Epithelial cell of proximal tubule (primary cell): ENCODE measurements around the gene MALT1. TPM values are rescaled to one million over a fixed set of nuclear protein-coding genes. Genes with fewer than 3 reads are reported as not detected.

Experiments used
- DNase-seq: peaks from one replicate; pipeline ENCODE4 v3.0.0-alpha.2; 2011; ENCODE audit warnings: low read depth
- H3K4me3 ChIP-seq: 2 replicates; pipeline ENCODE4 v1.5.1; 2011; ENCODE audit warnings: low read depth, mild to moderate bottlenecking, low read length
- CTCF ChIP-seq: conservative IDR thresholded peaks from 2 replicates; pipeline ENCODE4 v1.5.1; 2012; ENCODE audit warnings: low read depth, mild to moderate bottlenecking, low read length
- total RNA-seq: library from RNA; depleted of rRNA; stranded (reverse); fragments of >200 nt; gene quantifications from 2 replicates; pipeline ENCODE4 v1.2.3, GENCODE V29; 2015

MALT1 gene
- total RNA-seq, 1 donor from 2014 or later: 47.7 TPM

- no peak for DNase-seq
- no peak overlapping the region for H3K4me3 ChIP-seq
- TF ChIP-seq CTCF: no peak
Observed at GRCh38 chr18:58699551-58699950, 28.3 kb downstream of the MALT1 start.

- H3K4me3 ChIP-seq: no peak overlapping the region
- DNase-seq: no peak
- TF ChIP-seq CTCF: no peak
Observed at GRCh38 chr18:58700209-58700608, 28.9 kb downstream of the MALT1 start.

- H3K4me3 ChIP-seq: no peak overlapping the region
- no peak for TF ChIP-seq CTCF
- DNase-seq: no peak
Observed at GRCh38 chr18:58712930-58713329, 41.7 kb downstream of the MALT1 start.

DNA sequence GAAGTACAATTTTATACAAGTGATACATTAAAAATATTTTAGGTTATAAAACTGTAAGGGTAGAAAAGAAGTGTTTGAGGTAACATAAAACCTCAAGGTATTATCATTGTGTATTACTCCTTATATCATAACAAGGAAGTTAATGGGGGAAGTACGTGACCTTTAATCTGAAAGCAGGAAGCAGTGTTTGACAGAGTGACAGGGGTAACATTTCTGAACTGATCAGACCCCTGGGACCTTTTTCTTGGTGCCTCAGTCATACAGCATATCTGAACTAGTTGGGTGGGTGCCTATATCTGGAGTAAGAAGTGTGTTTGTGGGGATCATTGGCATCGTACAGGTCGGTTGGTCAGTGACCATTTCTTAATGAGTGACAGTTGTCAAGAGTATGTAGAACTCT lies 43.0 kb downstream of the MALT1 start:
- H3K4me3 ChIP-seq: no peak overlapping the region
- no peak for TF ChIP-seq CTCF
- no peak for DNase-seq

DNA sequence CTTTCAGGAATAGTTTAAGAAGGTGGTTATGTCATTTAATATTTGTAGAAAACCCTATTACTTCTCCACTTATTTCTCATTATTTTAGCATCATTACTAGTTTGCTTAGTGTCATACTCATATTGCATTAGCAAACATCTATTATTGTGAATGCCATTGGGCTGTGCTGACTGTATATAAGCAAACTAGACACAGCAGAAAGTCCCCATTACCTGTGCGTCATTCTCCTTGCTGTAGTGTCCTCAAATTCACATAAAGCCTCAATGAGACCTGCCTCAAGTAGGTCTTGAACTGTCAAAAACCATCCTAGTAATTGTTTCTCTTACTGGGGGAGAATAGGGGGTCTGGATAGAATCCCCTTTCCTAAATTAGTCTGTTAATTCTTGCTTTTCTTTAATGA lies 43.6 kb downstream of the MALT1 start:
- TF ChIP-seq CTCF: no peak
- DNase-seq: no peak
- no peak overlapping the region for H3K4me3 ChIP-seq

GRCh38 chr18:58715540-58715939 lies 44.3 kb downstream of the MALT1 start:
- DNase-seq: no peak
- TF ChIP-seq CTCF: no peak
- no peak overlapping the region for H3K4me3 ChIP-seq

- no peak overlapping the region for H3K4me3 ChIP-seq
- TF ChIP-seq CTCF: no peak
- DNase-seq: no peak
Observed at GRCh38 chr18:58716060-58716756, 44.9 kb downstream of the MALT1 start.
